Smooth muscle cell (in vitro differentiated cells): Measurements from ENCODE around the gene STPG4. TPM values are rescaled to one million over a fixed set of nuclear protein-coding genes. Genes with fewer than 3 reads are reported as not detected.

Experiments used
- DNase-seq: peaks from one replicate; lab custom pipeline; 2025; ENCODE audit not compliant: unreplicated experiment; lab: John Stamatoyannopoulos, UW
- H2AFZ ChIP-seq: fragments of 200-600 bp; sonication (generic); 2 replicates; pipeline ENCODE4 v1.6.0; 2016; ENCODE audit warnings: antibody characterized with exemption, low read depth, mild to moderate bottlenecking
- H3F3A ChIP-seq: fragments of 200-600 bp; sonication (generic); 2 replicates; pipeline ENCODE4 v1.6.0; 2017; ENCODE audit warnings: antibody characterized with exemption, low read depth
- H3K27ac ChIP-seq: fragments of 200-600 bp; sonication (generic); 2 replicates; pipeline ENCODE4 v1.5.1; 2016; ENCODE audit warnings: low read depth, mild to moderate bottlenecking
- H3K27me3 ChIP-seq: fragments of 200-600 bp; sonication (generic); 2 replicates; pipeline ENCODE4 v1.6.1; 2016; ENCODE audit warnings: low read depth, mild to moderate bottlenecking
- H3K36me3 ChIP-seq: fragments of 200-600 bp; sonication (generic); 2 replicates; pipeline ENCODE4 v1.5.1; 2016; ENCODE audit warnings: low read depth
- H3K4me1 ChIP-seq: fragments of 200-600 bp; sonication (generic); 2 replicates; pipeline ENCODE4 v1.5.1; 2016; ENCODE audit warnings: low read depth
- H3K4me2 ChIP-seq: fragments of 200-600 bp; sonication (generic); 2 replicates; pipeline ENCODE4 v1.6.0; 2016; ENCODE audit warnings: mild to moderate bottlenecking
- H3K4me3 ChIP-seq: fragments of 200-600 bp; sonication (generic); 2 replicates; pipeline ENCODE4 v1.5.1; 2016; ENCODE audit warnings: mild to moderate bottlenecking
- H3K79me2 ChIP-seq: fragments of 200-600 bp; sonication (generic); 2 replicates; pipeline ENCODE4 v1.6.0; 2016; ENCODE audit warnings: low read depth, mild to moderate bottlenecking
- H3K9ac ChIP-seq: fragments of 200-600 bp; sonication (generic); 2 replicates; pipeline ENCODE4 v1.6.0; 2016; ENCODE audit warnings: low read depth
- H3K9me3 ChIP-seq: fragments of 200-600 bp; sonication (generic); replicated peaks from 2 replicates; pipeline ENCODE4 v1.5.1; 2016; ENCODE audit warnings: low read depth
- H4K20me1 ChIP-seq: fragments of 200-600 bp; sonication (generic); 2 replicates; pipeline ENCODE4 v1.6.0; 2016; ENCODE audit warnings: low read depth
- WGBS: methylation state at CpG from one replicate; pipeline ENCODE4 v1.1.7; 2016; ENCODE audit warnings: low lambda C conversion rate; 5-methylcytosine and 5-hydroxymethylcytosine counted together
- polyA plus RNA-seq: library from polyadenylated mRNA; unstranded; fragments of >200 nt; fragmentation: Nextera tagmentation; extraction: Ambion mirVana; gene quantifications from 2 replicates; pipeline ENCODE4 v1.2.1, GENCODE V29; 2016
- total RNA-seq: library from RNA; depleted of rRNA; stranded (reverse); fragments of >200 nt; gene quantifications from 2 replicates; pipeline ENCODE4 v1.2.3, GENCODE V29; 2014
- TF ChIP-seq, protein P1 (sequence below): fragments of 200-600 bp; sonication (generic); IDR thresholded peaks from 2 replicates; pipeline ENCODE4 v1.5.1; 2017; ENCODE audit warnings: borderline replicate concordance, mild to moderate bottlenecking, antibody characterized with exemption; ENCODE audit not compliant: insufficient read depth, poor library complexity, severe bottlenecking

The STPG4 gene
- total and polyA plus RNA-seq, 2 experiments from 2014 or later, result 0.54 TPM; not detected in 1

- Histone ChIP-seq H3K27ac (peak overlapping the region; percentile 94), H3K36me3 (no peaks in the 10 kb centered on the region), H3K27me3 (no peaks in the 10 kb centered on the region), H3K9ac (peak overlapping the region; percentile 70), H4K20me1 (no peaks in the 10 kb centered on the region), H3K4me3 (no peak overlapping the region), H3K4me1 (peaks cover 4% of the 10 kb centered on the region), H3F3A (peaks cover 5% of the 10 kb centered on the region), H3K79me2 (no peaks in the 10 kb centered on the region), H3K4me2 (peak overlapping the region; percentile 41), H2AFZ (no peak overlapping the region), H3K9me3 (no peaks in the 10 kb centered on the region)
- WGBS, result 73% methylated on average over 9 of the region's 9 CpGs
- DNase-seq, result no peak
- TF ChIP-seq, protein P1, sequence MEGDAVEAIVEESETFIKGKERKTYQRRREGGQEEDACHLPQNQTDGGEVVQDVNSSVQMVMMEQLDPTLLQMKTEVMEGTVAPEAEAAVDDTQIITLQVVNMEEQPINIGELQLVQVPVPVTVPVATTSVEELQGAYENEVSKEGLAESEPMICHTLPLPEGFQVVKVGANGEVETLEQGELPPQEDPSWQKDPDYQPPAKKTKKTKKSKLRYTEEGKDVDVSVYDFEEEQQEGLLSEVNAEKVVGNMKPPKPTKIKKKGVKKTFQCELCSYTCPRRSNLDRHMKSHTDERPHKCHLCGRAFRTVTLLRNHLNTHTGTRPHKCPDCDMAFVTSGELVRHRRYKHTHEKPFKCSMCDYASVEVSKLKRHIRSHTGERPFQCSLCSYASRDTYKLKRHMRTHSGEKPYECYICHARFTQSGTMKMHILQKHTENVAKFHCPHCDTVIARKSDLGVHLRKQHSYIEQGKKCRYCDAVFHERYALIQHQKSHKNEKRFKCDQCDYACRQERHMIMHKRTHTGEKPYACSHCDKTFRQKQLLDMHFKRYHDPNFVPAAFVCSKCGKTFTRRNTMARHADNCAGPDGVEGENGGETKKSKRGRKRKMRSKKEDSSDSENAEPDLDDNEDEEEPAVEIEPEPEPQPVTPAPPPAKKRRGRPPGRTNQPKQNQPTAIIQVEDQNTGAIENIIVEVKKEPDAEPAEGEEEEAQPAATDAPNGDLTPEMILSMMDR, result no peak
Observed at GRCh38 chr2:47077442-47078117, 77.5 kb downstream of the STPG4 start.

- DNase-seq, result no peak
- Histone ChIP-seq H3K4me1 (peaks cover 4% of the 10 kb centered on the region), H3K4me3 (no peak overlapping the region), H3K9me3 (no peaks in the 10 kb centered on the region), H3K4me2 (peak overlapping the region; percentile 41), H3K27ac (peak overlapping the region; percentile 94), H3K79me2 (no peaks in the 10 kb centered on the region), H3K27me3 (no peaks in the 10 kb centered on the region), H4K20me1 (no peaks in the 10 kb centered on the region), H3K9ac (peak overlapping the region; percentile 70), H2AFZ (no peak overlapping the region), H3K36me3 (no peaks in the 10 kb centered on the region), H3F3A (peaks cover 7% of the 10 kb centered on the region)
- 28% methylated on average over 12 of the region's 12 CpGs for WGBS
- TF ChIP-seq, protein P1, result no peak
Observed at GRCh38 chr2:47076586-47077441, 78.3 kb downstream of the STPG4 start.

DNA sequence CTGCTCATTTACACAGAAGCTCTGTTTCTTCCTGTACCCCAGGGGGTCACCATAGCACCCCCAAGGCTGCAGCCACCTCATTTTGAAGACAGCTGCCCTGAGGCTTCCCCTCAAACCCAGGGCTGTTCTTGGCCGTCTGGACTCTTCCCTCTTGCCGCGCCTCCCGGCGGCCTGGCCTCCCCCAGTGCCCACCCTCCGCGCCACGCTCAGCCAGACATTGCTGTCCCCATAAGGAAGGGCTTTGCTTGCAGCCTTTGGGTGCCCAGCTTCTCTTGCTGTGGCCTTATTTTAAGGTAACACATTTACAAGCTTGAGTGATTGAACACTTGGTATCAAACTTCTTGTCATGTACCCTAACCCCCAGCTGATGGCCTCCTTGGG lies 79.0 kb downstream of the STPG4 start:
- peaks cover 4% of the 10 kb centered on the region for H3K4me1 ChIP-seq
- no peaks in the 10 kb centered on the region for H3K79me2 ChIP-seq
- peak overlapping the region; percentile 37 for H3K9ac ChIP-seq
- peaks cover 13% of the 10 kb centered on the region for H3F3A ChIP-seq
- peak overlapping the region; percentile 94 for H3K27ac ChIP-seq
- no peaks in the 10 kb centered on the region for H4K20me1 ChIP-seq
- H3K4me2 ChIP-seq, result peak overlapping the region; percentile 34
- no peaks in the 10 kb centered on the region for H3K9me3 ChIP-seq
- no peak overlapping the region for H3K4me3 ChIP-seq
- WGBS, result 96% methylated on average over 8 of the region's 8 CpGs
- no peaks in the 10 kb centered on the region for H3K27me3 ChIP-seq
- TF ChIP-seq, protein P1, result no peak
- H3K36me3 ChIP-seq, result no peaks in the 10 kb centered on the region
- DNase-seq, result no peak
- H2AFZ ChIP-seq, result no peak overlapping the region
